OCI-LY7 (cell line): Measurements from ENCODE around the gene C2orf81. TPM values are rescaled to one million over a fixed set of nuclear protein-coding genes. Genes with fewer than 3 reads are reported as not detected.

Experiments used
- BruUV-seq: library from RNA; stranded (reverse); fragments of 400-500 nt; replicated peaks from 2 replicates; lab custom pipeline; 2021; lab: Mats Ljungman, UMichigan
- CTCF ChIA-PET: fragments of 300-600 bp; sonication (Branson Sonifier 250); formaldehyde crosslinking; loops from one replicate; lab custom pipeline; 2022; ENCODE audit warnings: antibody characterized with exemption; ENCODE audit not compliant: unreplicated experiment; lab: Charles Lee
- POLR2A ChIA-PET: fragments of 300-600 bp; sonication (Branson Sonifier 250); formaldehyde crosslinking; loops from one replicate; lab custom pipeline; 2022; ENCODE audit warnings: antibody characterized with exemption; lab: Charles Lee
- DNase-seq: peaks from one replicate; pipeline ENCODE4 v3.0.0-alpha.2; 2015; ENCODE audit warnings: low spot score
- H2AFZ ChIP-seq: fragments of 200-600 bp; sonication (generic), shearing (Covaris generic); 2 replicates; pipeline ENCODE4 v1.6.1; 2014; ENCODE audit warnings: mild to moderate bottlenecking, antibody characterized with exemption, low read length, moderate library complexity
- H3K27ac ChIP-seq: fragments of 200-600 bp; sonication (generic); 2 replicates; pipeline ENCODE4 v1.5.1; 2014; ENCODE audit warnings: mixed run types, low read depth, mild to moderate bottlenecking, moderate library complexity, low read length, inconsistent platforms; ENCODE audit not compliant: poor library complexity, severe bottlenecking
- H3K36me3 ChIP-seq: fragments of 200-600 bp; sonication (generic); 2 replicates; pipeline ENCODE4 v1.6.1; 2014; ENCODE audit warnings: mild to moderate bottlenecking, antibody characterized with exemption, low read length, moderate library complexity, mixed read lengths; ENCODE audit not compliant: insufficient read depth
- H3K4me1 ChIP-seq: fragments of 200-600 bp; sonication (generic); 2 replicates; pipeline ENCODE4 v1.5.1; 2014; ENCODE audit warnings: mild to moderate bottlenecking, low read length; ENCODE audit not compliant: insufficient read depth, poor library complexity, severe bottlenecking
- H3K4me2 ChIP-seq: fragments of 200-600 bp; sonication (generic); 2 replicates; pipeline ENCODE4 v1.6.1; 2014; ENCODE audit warnings: mild to moderate bottlenecking, low read length
- H3K4me3 ChIP-seq: fragments of 200-600 bp; sonication (generic); 2 replicates; pipeline ENCODE4 v1.5.1; 2014; ENCODE audit warnings: mild to moderate bottlenecking, low read depth, low read length; ENCODE audit not compliant: poor library complexity, severe bottlenecking
- H3K79me2 ChIP-seq: fragments of 200-600 bp; sonication (generic); 2 replicates; pipeline ENCODE4 v1.6.1; 2016; ENCODE audit warnings: low read depth, mild to moderate bottlenecking, low read length, moderate library complexity, mixed read lengths; ENCODE audit not compliant: insufficient read depth
- H3K9me2 ChIP-seq: fragments of 200-600 bp; sonication (generic); 2 replicates; pipeline ENCODE4 v1.6.1; 2016; ENCODE audit warnings: mild to moderate bottlenecking, low read length, mixed read lengths; ENCODE audit not compliant: insufficient read depth
- H3K9me3 ChIP-seq: fragments of 200-600 bp; sonication (generic); 2 replicates; pipeline ENCODE4 v1.6.1; 2014; ENCODE audit warnings: mild to moderate bottlenecking, mixed run types, low read length, mixed read lengths
- H4K20me1 ChIP-seq: fragments of 200-600 bp; sonication (generic); 2 replicates; pipeline ENCODE4 v1.6.1; 2014; ENCODE audit warnings: mild to moderate bottlenecking, antibody characterized with exemption, low read length, moderate library complexity, mixed read lengths; ENCODE audit not compliant: insufficient read depth
- EZH2phosphoT487 ChIP-seq: fragments of 200-600 bp; sonication (generic); IDR thresholded peaks from 2 replicates; pipeline ENCODE4 v1.6.1; 2018; ENCODE audit warnings: low read depth, borderline replicate concordance, mild to moderate bottlenecking, mixed run types, antibody characterized with exemption, low read length, moderate library complexity, mixed read lengths
- intact Hi-C: fragments of 100-400 bp; cut with micrococcal nuclease; formaldehyde crosslinking; loops from one replicate; pipeline ENCODE4 v1.10.0; 2022; ENCODE audit not compliant: unreplicated experiment
- total RNA-seq, 2 experiments: library from RNA; depleted of rRNA in 1 of 2; stranded (reverse); fragments of >200 nt in 1 of 2; shearing (Covaris generic) in 1 of 2; gene quantifications; 2 replicates each; pipeline ENCODE4 v1.2.3, GENCODE V29; 2014 to 2022
- TF ChIP-seq, protein P1 (sequence below): fragments of 200-600 bp; sonication (generic); conservative IDR thresholded peaks from 2 replicates; pipeline ENCODE4 v1.5.1; 2014; ENCODE audit warnings: mild to moderate bottlenecking, antibody characterized with exemption, low read length, moderate library complexity, mixed read lengths

The C2orf81 gene
- total RNA-seq, 2 experiments from 2014 or later, result 3.2 to 22.5 TPM

GRCh38 chr2:74371421-74371820 lies 50.0 kb downstream of the C2orf81 start:
- no TSS peak for BruUV-seq
- TF ChIP-seq, protein P1, sequence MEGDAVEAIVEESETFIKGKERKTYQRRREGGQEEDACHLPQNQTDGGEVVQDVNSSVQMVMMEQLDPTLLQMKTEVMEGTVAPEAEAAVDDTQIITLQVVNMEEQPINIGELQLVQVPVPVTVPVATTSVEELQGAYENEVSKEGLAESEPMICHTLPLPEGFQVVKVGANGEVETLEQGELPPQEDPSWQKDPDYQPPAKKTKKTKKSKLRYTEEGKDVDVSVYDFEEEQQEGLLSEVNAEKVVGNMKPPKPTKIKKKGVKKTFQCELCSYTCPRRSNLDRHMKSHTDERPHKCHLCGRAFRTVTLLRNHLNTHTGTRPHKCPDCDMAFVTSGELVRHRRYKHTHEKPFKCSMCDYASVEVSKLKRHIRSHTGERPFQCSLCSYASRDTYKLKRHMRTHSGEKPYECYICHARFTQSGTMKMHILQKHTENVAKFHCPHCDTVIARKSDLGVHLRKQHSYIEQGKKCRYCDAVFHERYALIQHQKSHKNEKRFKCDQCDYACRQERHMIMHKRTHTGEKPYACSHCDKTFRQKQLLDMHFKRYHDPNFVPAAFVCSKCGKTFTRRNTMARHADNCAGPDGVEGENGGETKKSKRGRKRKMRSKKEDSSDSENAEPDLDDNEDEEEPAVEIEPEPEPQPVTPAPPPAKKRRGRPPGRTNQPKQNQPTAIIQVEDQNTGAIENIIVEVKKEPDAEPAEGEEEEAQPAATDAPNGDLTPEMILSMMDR, result no peak
- no peak for TF ChIP-seq EZH2phosphoT487
- POLR2A ChIA-PET, result interaction anchor here (0.6 kb wide), 1 partner anchor 11 kb away, joined by 4 read pairs; no protein-coding TSS in a partner anchor
- Histone ChIP-seq H3K4me3 (no peak overlapping the region), H3K9me3 (no peaks in the 10 kb centered on the region), H4K20me1 (no peaks in the 10 kb centered on the region), H3K4me2 (no peak overlapping the region), H3K27ac (no peak overlapping the region), H3K79me2 (no peaks in the 10 kb centered on the region), H3K36me3 (peaks cover 48% of the 10 kb centered on the region), H3K9me2 (no peaks in the 10 kb centered on the region), H3K4me1 (no peaks in the 10 kb centered on the region), H2AFZ (no peak overlapping the region)
- intact Hi-C loops, result no loop called here
- DNase-seq, result no peak
- CTCF ChIA-PET, result no interaction called here

GRCh38 chr2:74369976-74370375 lies 51.4 kb downstream of the C2orf81 start:
- H3K4me3 ChIP-seq, result no peak overlapping the region
- no peaks in the 10 kb centered on the region for H4K20me1 ChIP-seq
- no peak overlapping the region for H2AFZ ChIP-seq
- no peak overlapping the region for H3K4me2 ChIP-seq
- no peak for DNase-seq
- no peaks in the 10 kb centered on the region for H3K79me2 ChIP-seq
- H3K9me2 ChIP-seq, result no peaks in the 10 kb centered on the region
- BruUV-seq, result no TSS peak
- H3K27ac ChIP-seq, result no peak overlapping the region
- H3K4me1 ChIP-seq, result no peaks in the 10 kb centered on the region
- no peaks in the 10 kb centered on the region for H3K9me3 ChIP-seq
- intact Hi-C loops, result no loop called here
- H3K36me3 ChIP-seq, result peaks cover 53% of the 10 kb centered on the region
- CTCF ChIA-PET, result no interaction called here
- TF ChIP-seq EZH2phosphoT487, result no peak
- TF ChIP-seq, protein P1, result no peak
- POLR2A ChIA-PET, result no interaction called here

DNA sequence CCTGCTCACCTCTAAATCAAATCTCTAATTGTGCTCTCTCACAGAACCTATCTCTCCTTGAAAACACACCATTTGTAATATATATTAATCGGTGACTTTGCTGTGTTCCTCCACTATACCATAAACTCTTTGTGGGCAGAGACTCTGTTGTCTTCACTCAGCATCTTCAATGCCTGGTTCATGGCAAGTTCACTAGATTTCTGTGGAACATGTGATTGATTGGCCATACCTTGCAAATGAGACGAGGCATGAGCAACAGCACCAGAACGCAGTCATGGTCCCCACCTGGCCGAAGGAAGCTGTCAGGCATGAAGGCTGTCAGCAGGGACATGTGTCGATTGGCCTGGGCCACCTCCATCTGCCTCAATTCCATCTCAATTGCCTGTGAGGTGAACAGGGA lies 52.9 kb downstream of the C2orf81 start:
- Histone ChIP-seq H2AFZ (no peak overlapping the region), H3K36me3 (peaks cover 67% of the 10 kb centered on the region), H3K4me2 (no peak overlapping the region), H3K4me1 (no peaks in the 10 kb centered on the region), H3K9me3 (no peaks in the 10 kb centered on the region), H3K9me2 (no peaks in the 10 kb centered on the region), H3K4me3 (no peak overlapping the region), H4K20me1 (no peaks in the 10 kb centered on the region), H3K79me2 (no peaks in the 10 kb centered on the region), H3K27ac (no peak overlapping the region)
- no TSS peak for BruUV-seq
- ChIA-PET CTCF (no interaction called here), POLR2A (interaction anchor here (0.5 kb wide), 1 partner anchor 16 kb away, joined by 4 read pairs; no protein-coding TSS in a partner anchor)
- intact Hi-C loops, result no loop called here
- TF ChIP-seq, protein P1, result no peak
- no peak for TF ChIP-seq EZH2phosphoT487
- no peak for DNase-seq
